Gastrocnemius medialis (tissue), 4 donors: ENCODE data around the gene ABTB1. TPM values are rescaled to one million over a fixed set of nuclear protein-coding genes. Genes with fewer than 3 reads are reported as not detected.

Experiments
- ATAC-seq, 2 donors: fragments of 150-250 bp; one replicate each; pipeline ENCODE4 v1.9.1; 2016
- DNase-seq, 2 donors: peaks; one replicate each; pipeline ENCODE4 v3.0.0-alpha.2; 2019
- H3K27ac ChIP-seq, 4 donors: fragments of 200-600 bp; sonication (generic); 1 replicate in 1 of 4; 2 replicates in 3 of 4; pipeline ENCODE4 v1.5.1; 2016 to 2018; ENCODE audit warnings: mild to moderate bottlenecking in 2 of 4, moderate library complexity in 1 of 4
- H3K27me3 ChIP-seq, 3 donors: fragments of 200-600 bp; sonication (generic) in 2 of 3; 1 replicate in 1 of 3; 2 replicates in 2 of 3; pipeline versions ENCODE4 v1.5.1 to v1.6.0; 2016 to 2019; ENCODE audit warnings: mild to moderate bottlenecking in 1 of 3, moderate library complexity in 1 of 3
- H3K36me3 ChIP-seq, 2 donors: fragments of 200-600 bp; sonication (generic) in 1 of 2; one replicate each; pipeline ENCODE4 v1.5.1; 2017 to 2018
- H3K4me1 ChIP-seq, 2 donors: fragments of 200-600 bp; sonication (generic) in 1 of 2; one replicate each; pipeline ENCODE4 v1.5.1; 2016 to 2017; ENCODE audit warnings: mild to moderate bottlenecking in 2 of 2
- H3K4me3 ChIP-seq, 4 donors: fragments of 200-600 bp; sonication (generic) in 3 of 4; 1 replicate in 1 of 4; 2 replicates in 3 of 4; pipeline ENCODE4 v1.5.1; 2016 to 2019; ENCODE audit warnings: mild to moderate bottlenecking in 2 of 4
- H3K9me3 ChIP-seq, 3 donors: fragments of 200-600 bp; sonication (generic) in 2 of 3; 1 replicate in 1 of 3; 2 replicates in 2 of 3; pipeline ENCODE4 v1.5.1; 2016 to 2019
- POLR2A ChIP-seq, 2 donors: fragments of 450-650 bp; IDR thresholded peaks; one replicate each; pipeline ENCODE4 v1.6.1; 2017; ENCODE audit warnings: antibody characterized with exemption in 2 of 2, mild to moderate bottlenecking in 2 of 2, moderate library complexity in 2 of 2
- in situ Hi-C, 4 donors: fragments of 200-750 bp; cut with MboI; loops; one replicate each; pipeline versions ENCODE4 v1.15.0 to v1.8.0; 2017; ENCODE audit warnings: low sequenced_read_pairs in 4 of 4
- intact Hi-C: fragments of 100-400 bp; cut with DNase I; formaldehyde crosslinking; loops from one replicate; pipeline ENCODE4 v1.15.1; 2023; ENCODE audit warnings: low total_unique reads
- total RNA-seq, 4 donors: library from RNA; depleted of rRNA; stranded (reverse); fragments of >200 nt; gene quantifications; one replicate each; pipeline versions ENCODE4 v1.1.0 to v1.2.3, GENCODE V29; 2016
- TF ChIP-seq, protein P1 (sequence below), 5 experiments: fragments of 450-650 bp in 3 of 5; fragments of 200-600 bp in 2 of 5; sonication (generic) in 2 of 5; IDR thresholded peaks in 4 of 5; conservative IDR thresholded peaks in 1 of 5; 1 replicate in 4 of 5; 2 replicates in 1 of 5; pipeline ENCODE4 v1.5.1; 2016 to 2019; ENCODE audit warnings: antibody characterized with exemption in 5 of 5, mild to moderate bottlenecking in 3 of 5, moderate library complexity in 3 of 5

The ABTB1 gene
- total RNA-seq, 4 donors from 2014 or later, result 22.9 to 37.5 (median 30.1) TPM

DNA sequence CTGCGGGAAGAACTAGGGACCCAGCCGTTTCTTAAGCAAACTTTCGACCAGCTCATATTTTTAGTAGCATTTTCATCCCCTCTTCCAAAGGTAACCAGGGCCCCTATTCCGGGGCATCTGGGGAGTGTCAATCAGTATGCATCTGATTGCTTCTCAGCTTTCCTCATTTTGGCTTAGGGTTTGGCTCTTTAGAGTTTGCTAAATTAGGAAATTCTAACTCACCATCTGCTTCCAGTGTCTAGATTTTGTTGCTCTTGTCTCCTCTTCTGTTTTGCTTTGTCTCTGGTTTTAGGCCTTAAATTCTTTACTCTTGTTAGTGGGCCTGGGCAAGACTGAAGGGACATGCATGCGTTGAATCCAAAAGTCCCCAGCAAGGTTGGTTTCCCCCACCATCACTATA is 9.6 kb upstream of the ABTB1 start:
- no peaks in the 10 kb centered on the region for H3K4me1 ChIP-seq
- ATAC-seq, result no peak
- TF ChIP-seq POLR2A (IDR thresholded peaks at IDR 0.05), result no peak
- TF ChIP-seq, protein P1, sequence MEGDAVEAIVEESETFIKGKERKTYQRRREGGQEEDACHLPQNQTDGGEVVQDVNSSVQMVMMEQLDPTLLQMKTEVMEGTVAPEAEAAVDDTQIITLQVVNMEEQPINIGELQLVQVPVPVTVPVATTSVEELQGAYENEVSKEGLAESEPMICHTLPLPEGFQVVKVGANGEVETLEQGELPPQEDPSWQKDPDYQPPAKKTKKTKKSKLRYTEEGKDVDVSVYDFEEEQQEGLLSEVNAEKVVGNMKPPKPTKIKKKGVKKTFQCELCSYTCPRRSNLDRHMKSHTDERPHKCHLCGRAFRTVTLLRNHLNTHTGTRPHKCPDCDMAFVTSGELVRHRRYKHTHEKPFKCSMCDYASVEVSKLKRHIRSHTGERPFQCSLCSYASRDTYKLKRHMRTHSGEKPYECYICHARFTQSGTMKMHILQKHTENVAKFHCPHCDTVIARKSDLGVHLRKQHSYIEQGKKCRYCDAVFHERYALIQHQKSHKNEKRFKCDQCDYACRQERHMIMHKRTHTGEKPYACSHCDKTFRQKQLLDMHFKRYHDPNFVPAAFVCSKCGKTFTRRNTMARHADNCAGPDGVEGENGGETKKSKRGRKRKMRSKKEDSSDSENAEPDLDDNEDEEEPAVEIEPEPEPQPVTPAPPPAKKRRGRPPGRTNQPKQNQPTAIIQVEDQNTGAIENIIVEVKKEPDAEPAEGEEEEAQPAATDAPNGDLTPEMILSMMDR (IDR thresholded peaks at IDR 0.05 in 4 of 5, conservative IDR thresholded peaks at IDR 0.05 in 1 of 5), result no peak
- no peaks in the 10 kb centered on the region for H3K9me3 ChIP-seq
- H3K27ac ChIP-seq, result no peak overlapping the region
- intact Hi-C loops (no loop called here), in situ Hi-C loops (loop anchor here in 2 of 4 donors (25.0 kb wide), 2 partner anchors 174 to 299 kb away; no protein-coding TSS in a partner anchor)
- no peaks in the 10 kb centered on the region for H3K36me3 ChIP-seq
- H3K27me3 ChIP-seq, result no peaks in the 10 kb centered on the region
- no peak for DNase-seq
- no peak overlapping the region for H3K4me3 ChIP-seq

GRCh38 chr3:127665165-127665564 is 7.6 kb upstream of the ABTB1 start:
- H3K36me3 ChIP-seq, result no peaks in the 10 kb centered on the region
- H3K4me3 ChIP-seq, result no peak overlapping the region
- DNase-seq (no peak), ATAC-seq (no peak)
- no peak overlapping the region for H3K27ac ChIP-seq
- H3K4me1 ChIP-seq, result no peaks in the 10 kb centered on the region
- no peaks in the 10 kb centered on the region for H3K9me3 ChIP-seq
- intact Hi-C loops, result no loop called here
- TF ChIP-seq POLR2A (IDR thresholded peaks at IDR 0.05), result no peak
- TF ChIP-seq, protein P1 (IDR thresholded peaks at IDR 0.05 in 4 of 5, conservative IDR thresholded peaks at IDR 0.05 in 1 of 5), result no peak
- H3K27me3 ChIP-seq, result no peaks in the 10 kb centered on the region
- in situ Hi-C loops, result loop anchor here in 2 of 4 donors (25.0 kb wide), 2 partner anchors 172 to 297 kb away; no protein-coding TSS in a partner anchor

DNA sequence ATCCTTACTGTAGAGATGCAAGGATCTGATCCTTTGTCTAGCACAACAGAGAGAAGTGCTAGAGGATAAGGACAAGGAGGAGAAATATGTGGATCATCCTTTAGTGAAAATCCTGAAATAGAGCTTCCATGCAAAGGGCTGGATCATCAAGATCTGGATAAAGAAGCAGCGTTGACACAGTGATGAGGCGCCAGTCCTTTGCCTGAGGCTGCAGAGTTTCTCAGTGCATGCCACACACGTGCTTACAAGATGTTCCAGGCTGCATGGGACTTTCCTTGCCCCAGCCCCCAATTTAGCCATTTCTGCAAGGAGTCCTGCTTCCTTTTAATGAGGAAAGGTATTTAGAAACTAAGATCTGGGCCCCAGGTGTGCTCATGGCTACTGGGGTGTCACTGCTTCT is 7.2 kb upstream of the ABTB1 start:
- no peaks in the 10 kb centered on the region for H3K9me3 ChIP-seq
- ATAC-seq (no peak), DNase-seq (no peak)
- TF ChIP-seq POLR2A (IDR thresholded peaks at IDR 0.05), result no peak
- TF ChIP-seq, protein P1 (IDR thresholded peaks at IDR 0.05 in 4 of 5, conservative IDR thresholded peaks at IDR 0.05 in 1 of 5), result no peak
- H3K27ac ChIP-seq, result no peak overlapping the region
- in situ Hi-C loops (loop anchor here in 2 of 4 donors (25.0 kb wide), 2 partner anchors 172 to 297 kb away; no protein-coding TSS in a partner anchor), intact Hi-C loops (no loop called here)
- H3K4me1 ChIP-seq, result no peaks in the 10 kb centered on the region
- no peaks in the 10 kb centered on the region for H3K27me3 ChIP-seq
- no peaks in the 10 kb centered on the region for H3K36me3 ChIP-seq
- H3K4me3 ChIP-seq, result no peak overlapping the region

- no peak overlapping the region for H3K4me3 ChIP-seq
- no peak overlapping the region for H3K27ac ChIP-seq
- ATAC-seq (no peak), DNase-seq (no peak)
- H3K27me3 ChIP-seq, result no peaks in the 10 kb centered on the region
- no peaks in the 10 kb centered on the region for H3K9me3 ChIP-seq
- TF ChIP-seq, protein P1 (IDR thresholded peaks at IDR 0.05 in 4 of 5, conservative IDR thresholded peaks at IDR 0.05 in 1 of 5), result no peak
- no peak for TF ChIP-seq POLR2A (IDR thresholded peaks at IDR 0.05)
- peaks cover under 1 to 3% of the 10 kb centered on the region in 2 donors for H3K4me1 ChIP-seq
- no peaks in the 10 kb centered on the region for H3K36me3 ChIP-seq
- in situ Hi-C loops (loop anchor here in 2 of 4 donors (25.0 kb wide), 2 partner anchors 171 to 296 kb away; no protein-coding TSS in a partner anchor), intact Hi-C loops (no loop called here)
These were observed 6.1 kb upstream of the ABTB1 start for GRCh38 chr3:127666676-127667075.
